ENCODE results near the gene TRIM71.

GRCh38 chr3:32872487-32873382, 54.9 kb downstream of the TRIM71 start:
- TF ChIP-seq, protein P1, sequence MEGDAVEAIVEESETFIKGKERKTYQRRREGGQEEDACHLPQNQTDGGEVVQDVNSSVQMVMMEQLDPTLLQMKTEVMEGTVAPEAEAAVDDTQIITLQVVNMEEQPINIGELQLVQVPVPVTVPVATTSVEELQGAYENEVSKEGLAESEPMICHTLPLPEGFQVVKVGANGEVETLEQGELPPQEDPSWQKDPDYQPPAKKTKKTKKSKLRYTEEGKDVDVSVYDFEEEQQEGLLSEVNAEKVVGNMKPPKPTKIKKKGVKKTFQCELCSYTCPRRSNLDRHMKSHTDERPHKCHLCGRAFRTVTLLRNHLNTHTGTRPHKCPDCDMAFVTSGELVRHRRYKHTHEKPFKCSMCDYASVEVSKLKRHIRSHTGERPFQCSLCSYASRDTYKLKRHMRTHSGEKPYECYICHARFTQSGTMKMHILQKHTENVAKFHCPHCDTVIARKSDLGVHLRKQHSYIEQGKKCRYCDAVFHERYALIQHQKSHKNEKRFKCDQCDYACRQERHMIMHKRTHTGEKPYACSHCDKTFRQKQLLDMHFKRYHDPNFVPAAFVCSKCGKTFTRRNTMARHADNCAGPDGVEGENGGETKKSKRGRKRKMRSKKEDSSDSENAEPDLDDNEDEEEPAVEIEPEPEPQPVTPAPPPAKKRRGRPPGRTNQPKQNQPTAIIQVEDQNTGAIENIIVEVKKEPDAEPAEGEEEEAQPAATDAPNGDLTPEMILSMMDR (IDR thresholded peaks at IDR 0.05), result no peak
- TF ChIP-seq POLR2A (IDR thresholded peaks at IDR 0.05) (no peak), EP300 (IDR thresholded peaks at IDR 0.05) (no peak)
